A549 (cell line): ENCODE measurements around the gene SLC24A3.
A peak's percentile ranks its signal among the peaks of the same experiment; 100 is the strongest.

ENCODE experiments used
- BCL3 ChIP-seq: fragments of >200 bp; sonication (Bioruptor Twin); formaldehyde crosslinking; IDR thresholded peaks from 3 replicates; pipeline ENCODE4 v1.6.1; 2016
- CEBPB ChIP-seq, 2 experiments: fragments of >200 bp in 1 of 2; sonication (Bioruptor Twin) in 1 of 2; formaldehyde crosslinking in 1 of 2; IDR thresholded peaks; 2 replicates each; pipeline ENCODE4 v1.6.1; 2012 to 2016
- CTCF ChIP-seq: fragments of >200 bp; sonication (Bioruptor Twin); formaldehyde crosslinking; IDR thresholded peaks from 3 replicates; pipeline ENCODE4 v1.5.1; 2016
- EHF ChIP-seq: fragments of 250-450 bp; sonication (Bioruptor Pico); IDR thresholded peaks from 2 replicates; pipeline ENCODE4 v1.5.0; 2020; ENCODE audit warnings: mild to moderate bottlenecking
- EP300 ChIP-seq, 2 experiments: fragments of >200 bp; sonication (Bioruptor Twin); formaldehyde crosslinking; IDR thresholded peaks; 2 replicates in 1 of 2; 3 replicates in 1 of 2; pipeline ENCODE4 v1.6.1; 2016 to 2017
- ESRRA ChIP-seq: fragments of 150-350 bp; IDR thresholded peaks from 2 replicates; pipeline ENCODE4 v1.6.1; 2014; ENCODE audit warnings: mild to moderate bottlenecking, low read length, borderline replicate concordance
- FOSB ChIP-seq: fragments of 250-450 bp; sonication (Bioruptor Pico); IDR thresholded peaks from 2 replicates; pipeline ENCODE4 v1.5.0; 2020; ENCODE audit warnings: mild to moderate bottlenecking, moderate library complexity
- HDAC2 ChIP-seq: fragments of 200-600 bp; sonication (generic); IDR thresholded peaks from 2 replicates; pipeline ENCODE4 v1.6.1; 2016
- JUN ChIP-seq, 2 experiments: fragments of >200 bp; sonication (Bioruptor Twin); formaldehyde crosslinking; IDR thresholded peaks; 2 replicates in 1 of 2; 3 replicates in 1 of 2; pipeline ENCODE4 v1.6.1; 2016 to 2017
- MAX ChIP-seq: IDR thresholded peaks from 2 replicates; pipeline ENCODE4 v1.6.1; 2012
- POLR2A ChIP-seq: IDR thresholded peaks from 2 replicates; pipeline ENCODE4 v1.6.1; 2012; ENCODE audit warnings: mild to moderate bottlenecking, low read length
- RAD21 ChIP-seq, 2 experiments: fragments of >200 bp in 1 of 2; sonication (Bioruptor Twin) in 1 of 2; formaldehyde crosslinking in 1 of 2; IDR thresholded peaks in 1 of 2; conservative IDR thresholded peaks in 1 of 2; 2 replicates in 1 of 2; 3 replicates in 1 of 2; pipeline ENCODE4 v1.6.1; 2012 to 2018; ENCODE audit warnings: inconsistent platforms in 1 of 2
- RCOR1 ChIP-seq: fragments of 150-350 bp; IDR thresholded peaks from 2 replicates; pipeline ENCODE4 v1.6.1; 2014; ENCODE audit warnings: antibody characterized with exemption, low read length, low read depth
- REST ChIP-seq: fragments of 200-600 bp; sonication (generic); IDR thresholded peaks from 2 replicates; pipeline ENCODE4 v1.6.1; 2016; ENCODE audit warnings: antibody characterized with exemption, mild to moderate bottlenecking, moderate library complexity

- TF ChIP-seq EHF (CRISPR knock-in tag) (no peak), CEBPB (IDR thresholded peaks at IDR 0.05) (no peak), CTCF (peak; percentile 81), MAX (no peak; the same call in 1 of the 2 replicates), EP300 (IDR thresholded peaks at IDR 0.05) (no peak), POLR2A (no peak), ESRRA (no peak), BCL3 (no peak), RCOR1 (no peak), HDAC2 (no peak), FOSB (CRISPR knock-in tag) (no peak), JUN (IDR thresholded peaks at IDR 0.05) (no peak), REST (no peak), RAD21 (conservative IDR thresholded peaks at IDR 0.05 in 1 of 2, IDR thresholded peaks at IDR 0.05 in 1 of 2) (peak; percentile 89)
These were observed 475.8 kb downstream of the SLC24A3 start for GRCh38 chr20:19688031-19688806.
